DND-41 (cell line): Measurements from ENCODE around the gene SH3RF3.

Experiments used
- CTCF ChIP-seq: IDR thresholded peaks from 2 replicates; pipeline ENCODE4 v1.5.1; 2012; ENCODE audit warnings: borderline replicate concordance, low read length, moderate library complexity, mild to moderate bottlenecking; ENCODE audit not compliant: poor library complexity, severe bottlenecking; ENCODE audit errors: extremely low read depth
- EZH2 ChIP-seq: IDR thresholded peaks from 3 replicates; pipeline ENCODE4 v1.6.1; 2012; ENCODE audit warnings: borderline replicate concordance, low read depth, mild to moderate bottlenecking, moderate library complexity, low read length, inconsistent platforms; ENCODE audit not compliant: severe bottlenecking

- no peak for TF ChIP-seq CTCF
- no peak for TF ChIP-seq EZH2
These were observed 117.2 kb downstream of the SH3RF3 start for GRCh38 chr2:109246176-109246575.
